IPS-NIHi7 (cell line): Measurements from ENCODE around the gene DOCK1.

ENCODE experiments used
- DNase-seq: peaks from one replicate; pipeline ENCODE4 v3.0.0; 2012; ENCODE audit warnings: mixed read lengths; ENCODE audit errors: extremely low spot score

DOCK1 gene

GRCh38 chr10:127081851-127082345 lies 176.7 kb downstream of the DOCK1 start:
- DNase-seq: no peak

- no peak for DNase-seq
Observed at GRCh38 chr10:127082651-127083050, 177.4 kb downstream of the DOCK1 start.

GRCh38 chr10:127085957-127086356 lies 180.7 kb downstream of the DOCK1 start:
- no peak for DNase-seq

GRCh38 chr10:127088908-127089307 lies 183.7 kb downstream of the DOCK1 start:
- DNase-seq: no peak

- DNase-seq: no peak
Observed at GRCh38 chr10:127089446-127089845, 184.2 kb downstream of the DOCK1 start.

GRCh38 chr10:127090138-127090537 lies 184.9 kb downstream of the DOCK1 start:
- DNase-seq: no peak

GRCh38 chr10:127091354-127091753 lies 186.1 kb downstream of the DOCK1 start:
- no peak for DNase-seq

- DNase-seq: no peak
Observed at GRCh38 chr10:127092916-127093315, 187.7 kb downstream of the DOCK1 start.

GRCh38 chr10:127094984-127095383 lies 189.8 kb downstream of the DOCK1 start:
- no peak for DNase-seq

- no peak for DNase-seq
Observed at GRCh38 chr10:127100983-127101615, 195.9 kb downstream of the DOCK1 start.

GRCh38 chr10:127102176-127102575 lies 196.9 kb downstream of the DOCK1 start:
- no peak for DNase-seq

GRCh38 chr10:127115100-127115499 lies 209.9 kb downstream of the DOCK1 start:
- DNase-seq: no peak

GRCh38 chr10:127117125-127117524 lies 211.9 kb downstream of the DOCK1 start:
- peak; percentile 81 for DNase-seq

GRCh38 chr10:127118034-127118433 lies 212.8 kb downstream of the DOCK1 start:
- DNase-seq: no peak

GRCh38 chr10:127119936-127120335 lies 214.7 kb downstream of the DOCK1 start:
- DNase-seq: no peak

- DNase-seq: no peak
Observed at GRCh38 chr10:127122831-127123230, 217.6 kb downstream of the DOCK1 start.

GRCh38 chr10:127123626-127124025 lies 218.4 kb downstream of the DOCK1 start:
- DNase-seq: no peak

- no peak for DNase-seq
Observed at GRCh38 chr10:127125331-127125730, 220.1 kb downstream of the DOCK1 start.

GRCh38 chr10:127127822-127128221 lies 222.6 kb downstream of the DOCK1 start:
- DNase-seq: no peak

GRCh38 chr10:127129104-127129503 lies 223.9 kb downstream of the DOCK1 start:
- no peak for DNase-seq

- DNase-seq: no peak
Observed at GRCh38 chr10:127132451-127132850, 227.2 kb downstream of the DOCK1 start.

- DNase-seq: no peak
Observed at GRCh38 chr10:127133225-127133624, 228.0 kb downstream of the DOCK1 start.

- DNase-seq: no peak
Observed at GRCh38 chr10:127133672-127134500, 228.7 kb downstream of the DOCK1 start.
